Common myeloid progenitor, CD34-positive (primary cell): Measurements from ENCODE around the gene VEZF1.

Experiments
- CTCF ChIA-PET: fragments of 350-600 bp; sonication (Branson Sonifier 250); formaldehyde crosslinking; loops from one replicate; lab custom pipeline; 2021; ENCODE audit warnings: antibody characterized with exemption; lab: Charles Lee
- POLR2A ChIA-PET: fragments of 350-600 bp; sonication (Branson Sonifier 250); formaldehyde crosslinking; loops from one replicate; lab custom pipeline; 2021; ENCODE audit warnings: antibody characterized with exemption; lab: Charles Lee
- DNase-seq, 3 donors: peaks; one replicate each; pipeline versions ENCODE4 v3.0.0 to v3.0.0-alpha.2; 2013
- H3K27ac ChIP-seq, 2 experiments: 1 replicate in 1 of 2; 2 replicates in 1 of 2; pipeline ENCODE4 v1.7.0; 2013; ENCODE audit warnings: inconsistent platforms in 2 of 2, low read length in 2 of 2, mild to moderate bottlenecking in 2 of 2, low read depth in 1 of 2, moderate library complexity in 1 of 2; ENCODE audit not compliant: severe bottlenecking in 2 of 2, insufficient read depth in 1 of 2, poor library complexity in 1 of 2
- H3K27me3 ChIP-seq, 5 experiments: replicated peaks in 2 of 5; 1 replicate in 3 of 5; 2 replicates in 2 of 5; pipeline versions ENCODE4 v1.6.1 to v1.7.0; 2013; ENCODE audit warnings: low read length in 4 of 5, mild to moderate bottlenecking in 2 of 5, moderate library complexity in 2 of 5, inconsistent platforms in 1 of 5; ENCODE audit not compliant: insufficient read depth in 5 of 5, control insufficient read depth in 4 of 5
- H3K36me3 ChIP-seq, 4 experiments: 1 replicate in 2 of 4; 2 replicates in 2 of 4; pipeline versions ENCODE4 v1.6.1 to v1.7.0; 2013; ENCODE audit warnings: low read length in 3 of 4, control low read depth in 1 of 4, mild to moderate bottlenecking in 1 of 4; ENCODE audit not compliant: control insufficient read depth in 4 of 4, insufficient read depth in 4 of 4
- H3K4me1 ChIP-seq, 4 experiments: 1 replicate in 3 of 4; 2 replicates in 1 of 4; pipeline versions ENCODE4 v1.6.1 to v1.7.1; 2013; ENCODE audit warnings: low read length in 3 of 4, mild to moderate bottlenecking in 3 of 4, control low read depth in 1 of 4, inconsistent platforms in 1 of 4, moderate library complexity in 1 of 4; ENCODE audit not compliant: control insufficient read depth in 4 of 4, insufficient read depth in 4 of 4; ENCODE audit errors: control extremely low read depth in 1 of 4
- H3K4me3 ChIP-seq, 7 experiments: 1 replicate in 4 of 7; 2 replicates in 3 of 7; pipeline versions ENCODE4 v1.5.1 to v1.7.0; 2013; ENCODE audit warnings: mild to moderate bottlenecking in 7 of 7, low read length in 6 of 7, moderate library complexity in 6 of 7, inconsistent platforms in 2 of 7, low read depth in 2 of 7, control low read depth in 1 of 7; ENCODE audit not compliant: insufficient read depth in 4 of 7, control insufficient read depth in 1 of 7; ENCODE audit errors: extremely low read depth in 1 of 7
- H3K9me3 ChIP-seq, 5 experiments: 1 replicate in 4 of 5; 2 replicates in 1 of 5; pipeline versions ENCODE4 v1.6.1 to v1.7.1; 2013; ENCODE audit warnings: low read length in 4 of 5, mild to moderate bottlenecking in 2 of 5, inconsistent platforms in 1 of 5, low read depth in 1 of 5, moderate library complexity in 1 of 5; ENCODE audit not compliant: control insufficient read depth in 4 of 5, insufficient read depth in 2 of 5; ENCODE audit errors: control extremely low read depth in 1 of 5
- WGBS: methylation state at CpG from one replicate; pipeline ENCODE4 v1.1.5; 2013; ENCODE audit not compliant: insufficient coverage; 5-methylcytosine and 5-hydroxymethylcytosine counted together

Gene VEZF1

GRCh38 chr17:57935833-57936807 is 51.9 kb downstream of the VEZF1 start:
- H3K4me1 ChIP-seq = peaks cover 5 to 36% (median 34%) of the 10 kb centered on the region in 4 experiments
- H3K27ac ChIP-seq = no peak overlapping the region
- peak in 2 of 3 donors; percentile 79 to 81 for DNase-seq

GRCh38 chr17:57931488-57932137 is 56.4 kb downstream of the VEZF1 start:
- Histone ChIP-seq H3K27me3 (no peaks in the 10 kb centered on the region), H3K27ac (no peak overlapping the region), H3K4me1 (peaks cover 0 to 21% (median 16%) of the 10 kb centered on the region in 4 experiments), H3K4me3 (no peak overlapping the region), H3K36me3 (no peaks in the 10 kb centered on the region), H3K9me3 (no peaks in the 10 kb centered on the region)
- WGBS = 95% methylated on average over 7 of the region's 12 CpGs
- CTCF ChIA-PET = interaction anchor here (1.0 to 1.7 kb wide), 4 partner anchors 17 to 71 kb away, joined by 3 to 4 read pairs (median 3); no protein-coding TSS in a partner anchor
- POLR2A ChIA-PET = no interaction called here
- DNase-seq = no peak

More at GRCh38 chr17:57935833-57936807, 51.9 kb downstream of the VEZF1 start:
- Histone ChIP-seq H3K27me3 (no peaks in the 10 kb centered on the region), H3K4me3 (peak overlapping the region in 3 of 7 experiments; percentile 13 to 31 (median 17)), H3K36me3 (no peaks in the 10 kb centered on the region), H3K9me3 (no peaks in the 10 kb centered on the region)
- WGBS = 65% methylated on average over 7 of the region's 11 CpGs
- ChIA-PET POLR2A (no interaction called here), CTCF (interaction anchor here (1.0 to 1.7 kb wide), 4 partner anchors 11 to 61 kb away, joined by 3 to 11 read pairs (median 4); no protein-coding TSS in a partner anchor)

GRCh38 chr17:57930239-57930638 is 57.8 kb downstream of the VEZF1 start:
- Histone ChIP-seq H3K9me3 (no peaks in the 10 kb centered on the region), H3K36me3 (no peaks in the 10 kb centered on the region), H3K27ac (no peak overlapping the region), H3K4me1 (peaks cover 0 to 7% (median 4%) of the 10 kb centered on the region in 4 experiments), H3K4me3 (no peak overlapping the region), H3K27me3 (peaks cover 0 to 2% (median 0%) of the 10 kb centered on the region in 5 experiments)
- 91% methylated on average over 4 of the region's 5 CpGs for WGBS
- ChIA-PET POLR2A (interaction anchor here (0.9 kb wide), 1 partner anchor 58 kb away, joined by 3 read pairs; no protein-coding TSS in a partner anchor), CTCF (interaction anchor here (1.1 to 1.2 kb wide), 2 partner anchors 50 to 69 kb away, joined by 3 read pairs; no protein-coding TSS in a partner anchor)
- no peak for DNase-seq

GRCh38 chr17:57929386-57929785 is 58.7 kb downstream of the VEZF1 start:
- ChIA-PET CTCF (no interaction called here), POLR2A (no interaction called here)
- H3K27ac ChIP-seq = no peak overlapping the region
- 67% methylated on average over 4 of the region's 4 CpGs for WGBS
- no peaks in the 10 kb centered on the region for H3K36me3 ChIP-seq
- peaks cover 0 to 2% (median 0%) of the 10 kb centered on the region in 5 experiments for H3K27me3 ChIP-seq
- H3K9me3 ChIP-seq = no peaks in the 10 kb centered on the region
- H3K4me3 ChIP-seq = no peak overlapping the region
- H3K4me1 ChIP-seq = peaks cover 0 to 3% (median 0%) of the 10 kb centered on the region in 4 experiments
- no peak for DNase-seq

- Histone ChIP-seq H3K9me3 (no peaks in the 10 kb centered on the region), H3K27me3 (peaks cover 0 to 2% (median 0%) of the 10 kb centered on the region in 5 experiments), H3K27ac (no peak overlapping the region), H3K36me3 (no peaks in the 10 kb centered on the region), H3K4me3 (no peak overlapping the region), H3K4me1 (peaks cover 0 to 3% (median 0%) of the 10 kb centered on the region in 4 experiments)
- 98% methylated on average over 5 of the region's 5 CpGs for WGBS
- DNase-seq = no peak
- ChIA-PET POLR2A (no interaction called here), CTCF (no interaction called here)
Measured at GRCh38 chr17:57928928-57929327, 59.1 kb downstream of the VEZF1 start.

- Histone ChIP-seq H3K4me1 (peaks cover 0 to 3% (median 0%) of the 10 kb centered on the region in 4 experiments), H3K9me3 (no peaks in the 10 kb centered on the region), H3K4me3 (no peak overlapping the region), H3K27ac (no peak overlapping the region), H3K36me3 (no peaks in the 10 kb centered on the region), H3K27me3 (peaks cover 0 to 2% (median 0%) of the 10 kb centered on the region in 5 experiments)
- ChIA-PET CTCF (interaction anchor here (0.9 to 1.9 kb wide), 4 partner anchors 21 to 54 kb away, joined by 3 to 7 read pairs (median 4); no protein-coding TSS in a partner anchor), POLR2A (no interaction called here)
- WGBS = 90% methylated on average over 2 of the region's 5 CpGs
- no peak for DNase-seq
Measured at GRCh38 chr17:57927048-57927723, 60.9 kb downstream of the VEZF1 start.
